Thyroid gland (tissue), 4 donors: ENCODE data around the gene USP21.

Experiments used
- POLR2A ChIP-seq, 2 donors: fragments of 450-650 bp; IDR thresholded peaks; one replicate each; pipeline ENCODE4 v1.6.1; 2017; ENCODE audit warnings: antibody characterized with exemption in 2 of 2, mild to moderate bottlenecking in 2 of 2, moderate library complexity in 1 of 2
- TF ChIP-seq, protein P1 (sequence below), 6 experiments: fragments of 200-600 bp in 3 of 6; fragments of 450-650 bp in 3 of 6; sonication (generic) in 3 of 6; IDR thresholded peaks; one replicate each; pipeline ENCODE4 v1.5.1; 2016 to 2019; ENCODE audit warnings: antibody characterized with exemption in 6 of 6, mild to moderate bottlenecking in 2 of 6, inconsistent platforms in 1 of 6, moderate library complexity in 1 of 6

DNA sequence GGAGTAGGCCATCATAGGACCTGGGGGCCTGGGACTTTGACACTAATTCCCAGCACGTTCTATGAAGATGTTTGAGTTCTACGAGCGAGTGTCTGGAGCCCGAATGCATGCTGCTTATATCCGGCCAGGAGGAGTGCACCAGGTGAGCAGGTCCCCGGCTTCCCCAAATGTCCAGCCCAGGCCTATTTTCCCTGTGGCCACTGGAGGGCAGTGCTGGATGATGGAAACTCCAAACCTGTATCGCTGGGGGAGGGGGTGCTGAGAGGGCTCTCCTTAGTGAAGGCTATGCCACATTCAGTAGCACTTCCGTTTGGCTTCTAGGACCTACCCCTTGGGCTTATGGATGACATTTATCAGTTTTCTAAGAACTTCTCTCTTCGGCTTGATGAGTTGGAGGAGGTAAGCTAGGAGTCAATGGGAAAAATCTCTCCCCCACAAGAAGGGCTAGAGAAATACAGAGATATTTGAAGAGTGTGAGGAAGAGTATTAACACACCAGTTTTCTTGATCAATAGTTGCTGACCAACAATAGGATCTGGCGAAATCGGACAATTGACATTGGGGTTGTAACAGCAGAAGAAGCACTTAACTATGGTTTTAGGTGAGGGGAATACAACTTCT is 50.6 kb downstream of the USP21 start:
- TF ChIP-seq, protein P1, sequence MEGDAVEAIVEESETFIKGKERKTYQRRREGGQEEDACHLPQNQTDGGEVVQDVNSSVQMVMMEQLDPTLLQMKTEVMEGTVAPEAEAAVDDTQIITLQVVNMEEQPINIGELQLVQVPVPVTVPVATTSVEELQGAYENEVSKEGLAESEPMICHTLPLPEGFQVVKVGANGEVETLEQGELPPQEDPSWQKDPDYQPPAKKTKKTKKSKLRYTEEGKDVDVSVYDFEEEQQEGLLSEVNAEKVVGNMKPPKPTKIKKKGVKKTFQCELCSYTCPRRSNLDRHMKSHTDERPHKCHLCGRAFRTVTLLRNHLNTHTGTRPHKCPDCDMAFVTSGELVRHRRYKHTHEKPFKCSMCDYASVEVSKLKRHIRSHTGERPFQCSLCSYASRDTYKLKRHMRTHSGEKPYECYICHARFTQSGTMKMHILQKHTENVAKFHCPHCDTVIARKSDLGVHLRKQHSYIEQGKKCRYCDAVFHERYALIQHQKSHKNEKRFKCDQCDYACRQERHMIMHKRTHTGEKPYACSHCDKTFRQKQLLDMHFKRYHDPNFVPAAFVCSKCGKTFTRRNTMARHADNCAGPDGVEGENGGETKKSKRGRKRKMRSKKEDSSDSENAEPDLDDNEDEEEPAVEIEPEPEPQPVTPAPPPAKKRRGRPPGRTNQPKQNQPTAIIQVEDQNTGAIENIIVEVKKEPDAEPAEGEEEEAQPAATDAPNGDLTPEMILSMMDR (IDR thresholded peaks at IDR 0.05): peak; percentile 77 to 90 (median 86)
- no peak for TF ChIP-seq POLR2A (IDR thresholded peaks at IDR 0.05)
